GM11168 (cell line): Measurements from ENCODE around the gene OVCA2.

Source experiments
- in situ Hi-C: fragments of 300-500 bp; cut with MboI; formaldehyde crosslinking; loops from one replicate; pipeline ENCODE4 v1.12.0; 2022; ENCODE audit warnings: low sequenced_read_pairs; ENCODE audit not compliant: unreplicated experiment

Gene OVCA2

GRCh38 chr17:2062571-2063183 is 20.9 kb downstream of the OVCA2 start:
- in situ Hi-C loops = no loop called here

GRCh38 chr17:2063261-2064146 is 21.7 kb downstream of the OVCA2 start:
- in situ Hi-C loops = no loop called here

- in situ Hi-C loops = no loop called here
These were observed 22.3 kb downstream of the OVCA2 start for GRCh38 chr17:2064147-2064489.

- in situ Hi-C loops = no loop called here
These were observed 22.7 kb downstream of the OVCA2 start for GRCh38 chr17:2064520-2064971.

- in situ Hi-C loops = no loop called here
These were observed 23.4 kb downstream of the OVCA2 start for GRCh38 chr17:2064980-2065785.

GRCh38 chr17:2065949-2066400 is 24.2 kb downstream of the OVCA2 start:
- in situ Hi-C loops = no loop called here

GRCh38 chr17:2067048-2067561 is 25.3 kb downstream of the OVCA2 start:
- in situ Hi-C loops = no loop called here

- in situ Hi-C loops = no loop called here
These were observed 25.8 kb downstream of the OVCA2 start for GRCh38 chr17:2067608-2068024.

- in situ Hi-C loops = no loop called here
These were observed 26.3 kb downstream of the OVCA2 start for GRCh38 chr17:2068031-2068518.

- in situ Hi-C loops = no loop called here
These were observed 26.8 kb downstream of the OVCA2 start for GRCh38 chr17:2068519-2069051.

- in situ Hi-C loops = no loop called here
These were observed 28.6 kb downstream of the OVCA2 start for GRCh38 chr17:2070241-2071023.

- in situ Hi-C loops = no loop called here
These were observed 29.2 kb downstream of the OVCA2 start for GRCh38 chr17:2071024-2071385.

- in situ Hi-C loops = no loop called here
These were observed 29.8 kb downstream of the OVCA2 start for GRCh38 chr17:2071455-2072281.

- in situ Hi-C loops = no loop called here
These were observed 33.1 kb downstream of the OVCA2 start for GRCh38 chr17:2074919-2075318.

GRCh38 chr17:2075336-2076086 is 33.7 kb downstream of the OVCA2 start:
- in situ Hi-C loops = no loop called here

GRCh38 chr17:2076087-2076984 is 34.5 kb downstream of the OVCA2 start:
- in situ Hi-C loops = no loop called here

- in situ Hi-C loops = no loop called here
These were observed 35.2 kb downstream of the OVCA2 start for GRCh38 chr17:2077040-2077439.
